ENCODE data around the gene POU6F1.

The POU6F1 gene

GRCh38 chr12:51197736-51198567, 19.9 kb downstream of the POU6F1 start:
- no peak for DNase-seq

- no peak for DNase-seq
Observed at GRCh38 chr12:51196547-51196946, 21.3 kb downstream of the POU6F1 start.

- DNase-seq: no peak
Observed at GRCh38 chr12:51195841-51196240, 22.0 kb downstream of the POU6F1 start.

- DNase-seq: no peak
Observed at GRCh38 chr12:51192284-51192671, 25.6 kb downstream of the POU6F1 start.

GRCh38 chr12:51191516-51192283, 26.2 kb downstream of the POU6F1 start:
- no peak for DNase-seq

GRCh38 chr12:51190820-51191219, 27.0 kb downstream of the POU6F1 start:
- DNase-seq: no peak

GRCh38 chr12:51189790-51190355, 28.0 kb downstream of the POU6F1 start:
- DNase-seq: no peak

- DNase-seq: no peak
Observed at GRCh38 chr12:51188359-51189051, 29.4 kb downstream of the POU6F1 start.

GRCh38 chr12:51187370-51187987, 30.4 kb downstream of the POU6F1 start:
- no peak for DNase-seq

GRCh38 chr12:51186465-51187085, 31.3 kb downstream of the POU6F1 start:
- DNase-seq: no peak

- no peak for DNase-seq
Observed at GRCh38 chr12:51185171-51185717, 32.6 kb downstream of the POU6F1 start.

- peak; percentile 40 for DNase-seq
Observed at GRCh38 chr12:51183816-51184215, 34.0 kb downstream of the POU6F1 start.

GRCh38 chr12:51183349-51183748, 34.5 kb downstream of the POU6F1 start:
- DNase-seq: no peak

GRCh38 chr12:51181558-51181957, 36.3 kb downstream of the POU6F1 start:
- DNase-seq: no peak

- no peak for DNase-seq
Observed at GRCh38 chr12:51177897-51178296, 40.0 kb downstream of the POU6F1 start.

- no peak for DNase-seq
Observed at GRCh38 chr12:51174501-51174900, 43.4 kb downstream of the POU6F1 start.

- DNase-seq: peak; percentile 97
Observed at GRCh38 chr12:51172515-51173431, 45.1 kb downstream of the POU6F1 start, which contains the start of gene TFCP2. TSS of gene TFCP2 (minus strand) at chr12:51173135. CDS start at chr12:51172422, 713 bp downstream.

GRCh38 chr12:51171884-51172514, 45.9 kb downstream of the POU6F1 start:
- peak; percentile 13 for DNase-seq

- no peak for DNase-seq
Observed at GRCh38 chr12:51163795-51164194, 54.1 kb downstream of the POU6F1 start.

GRCh38 chr12:51162217-51162616, 55.6 kb downstream of the POU6F1 start:
- DNase-seq: no peak

Data from fibroblast of upper back skin (primary cell).